ENCODE measurements around the gene PRRT1.

DNA sequence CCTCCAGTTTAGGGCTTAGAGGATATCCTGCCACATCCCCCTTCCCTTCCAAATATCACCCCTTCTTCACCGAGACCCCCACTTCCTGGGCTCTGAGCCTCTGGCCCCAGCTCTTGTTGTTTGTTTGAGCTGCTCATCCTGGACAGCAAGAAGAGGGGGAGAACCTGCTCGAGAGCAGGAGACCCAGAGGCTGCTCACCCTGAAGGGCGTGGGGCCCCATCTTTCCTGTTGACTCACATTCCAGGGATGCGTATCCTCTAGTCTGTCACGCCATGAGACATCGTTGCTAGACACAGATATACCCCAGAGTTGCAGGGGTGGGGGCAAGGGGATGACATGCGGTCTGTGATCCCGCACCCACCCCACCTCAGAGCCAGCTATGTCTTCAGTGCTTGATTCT, 36.9 kb downstream of the PRRT1 start:
- TF ChIP-seq CTCF (IDR thresholded peaks at IDR 0.05): no peak
- TF ChIP-seq POLR2AphosphoS5 (IDR thresholded peaks at IDR 0.05): no peak

All from upper lobe of left lung (tissue), 4 donors.